Tibial nerve (tissue), 4 donors: Measurements from ENCODE around the gene URAD. TPM values are rescaled to one million over a fixed set of nuclear protein-coding genes. Genes with fewer than 3 reads are reported as not detected.
"Not testable (repeated sequence)": the region's sequence is repeated elsewhere in the genome, so short reads cannot be mapped to it uniquely, and the experiment has no call there.

Experiments used
- DNase-seq, 2 donors: peaks; one replicate each; pipeline ENCODE4 v3.0.0-alpha.2; 2019; ENCODE audit warnings: low spot score in 2 of 2
- H3K27ac ChIP-seq, 4 donors: fragments of 200-600 bp; sonication (generic) in 3 of 4; one replicate each; pipeline ENCODE4 v1.5.1; 2017 to 2019; ENCODE audit warnings: mild to moderate bottlenecking in 1 of 4
- H3K27me3 ChIP-seq, 2 donors: fragments of 200-600 bp; sonication (generic) in 1 of 2; one replicate each; pipeline versions ENCODE4 v1.5.1 to v1.6.0; 2017 to 2019
- H3K36me3 ChIP-seq, 3 donors: fragments of 200-600 bp; sonication (generic); one replicate each; pipeline ENCODE4 v1.5.1; 2018 to 2019
- H3K4me1 ChIP-seq, 4 donors: fragments of 200-600 bp; sonication (generic) in 3 of 4; one replicate each; pipeline ENCODE4 v1.5.1; 2017 to 2019
- H3K4me3 ChIP-seq, 4 donors: fragments of 200-600 bp; sonication (generic) in 3 of 4; one replicate each; pipeline ENCODE4 v1.5.1; 2017 to 2019; ENCODE audit warnings: mild to moderate bottlenecking in 1 of 4, moderate library complexity in 1 of 4
- H3K9me3 ChIP-seq, 4 donors: fragments of 200-600 bp; sonication (generic) in 3 of 4; one replicate each; pipeline ENCODE4 v1.5.1; 2017 to 2019
- CTCF ChIP-seq, 5 experiments: fragments of 200-600 bp in 3 of 5; fragments of 450-650 bp in 2 of 5; sonication (generic) in 3 of 5; IDR thresholded peaks; one replicate each; pipeline ENCODE4 v1.5.1; 2016 to 2019; ENCODE audit warnings: antibody characterized with exemption in 5 of 5, mild to moderate bottlenecking in 3 of 5, moderate library complexity in 2 of 5
- EP300 ChIP-seq, 2 donors: sonication (generic); formaldehyde crosslinking; IDR thresholded peaks; one replicate each; pipeline ENCODE4 v1.6.1; 2017; ENCODE audit warnings: antibody characterized with exemption in 2 of 2, mild to moderate bottlenecking in 1 of 2
- POLR2A ChIP-seq, 2 donors: fragments of 450-650 bp; IDR thresholded peaks; one replicate each; pipeline ENCODE4 v1.6.1; 2017; ENCODE audit warnings: antibody characterized with exemption in 2 of 2, mild to moderate bottlenecking in 2 of 2, moderate library complexity in 2 of 2
- WGBS, 2 donors: methylation state at CpG; one replicate each; pipeline ENCODE4 v1.1.5; 2018; 5-methylcytosine and 5-hydroxymethylcytosine counted together
- total RNA-seq, 4 donors: library from RNA; depleted of rRNA; stranded (reverse); fragments of >200 nt; gene quantifications; one replicate each; pipeline ENCODE4 v1.1.0, GENCODE V29; 2016

Gene URAD
- not detected for total RNA-seq

- Histone ChIP-seq H3K27me3 (peaks cover 0 to 50% of the 10 kb centered on the region in 2 donors), H3K9me3 (no peaks in the 10 kb centered on the region), H3K4me1 (no peaks in the 10 kb centered on the region), H3K4me3 (no peak within 1 kb of the TSS), H3K36me3 (no peaks in the 10 kb centered on the region), H3K27ac (no peak within 1 kb of the TSS)
- DNase-seq, result no peak
- TF ChIP-seq CTCF (IDR thresholded peaks at IDR 0.05) (no peak), POLR2A (IDR thresholded peaks at IDR 0.05) (no peak), EP300 (IDR thresholded peaks at IDR 0.05) (no peak)
- 81 to 84% methylated on average over 11 of the region's 11 CpGs for WGBS, 2 donors
Observed at GRCh38 chr13:27988520-27988919, at the start of gene URAD. TSS of gene URAD (minus strand) at chr13:27988693. CDS start at chr13:27988637, 56 bp downstream.

- no peak overlapping the region for H3K27ac ChIP-seq
Observed at GRCh38 chr13:28037399-28037798, 48.9 kb upstream of the URAD start.

GRCh38 chr13:28035146-28035782, 46.8 kb upstream of the URAD start:
- Histone ChIP-seq H3K27me3 (no peaks in the 10 kb centered on the region), H3K27ac (no peak overlapping the region), H3K36me3 (no peaks in the 10 kb centered on the region), H3K4me3 (no peak overlapping the region), H3K4me1 (no peaks in the 10 kb centered on the region), H3K9me3 (no peaks in the 10 kb centered on the region)
- DNase-seq, result no peak
- 60 to 62% methylated on average over 6 of the region's 6 CpGs for WGBS, 2 donors
- TF ChIP-seq CTCF (IDR thresholded peaks at IDR 0.05) (no peak), EP300 (IDR thresholded peaks at IDR 0.05) (no peak), POLR2A (IDR thresholded peaks at IDR 0.05) (no peak)

More at GRCh38 chr13:28037399-28037798, 48.9 kb upstream of the URAD start:
- DNase-seq, result no peak
- H3K27me3 ChIP-seq, result no peaks in the 10 kb centered on the region
- no peaks in the 10 kb centered on the region for H3K36me3 ChIP-seq
- TF ChIP-seq EP300 (IDR thresholded peaks at IDR 0.05) (no peak), POLR2A (IDR thresholded peaks at IDR 0.05) (no peak), CTCF (IDR thresholded peaks at IDR 0.05) (no peak)
- WGBS, 2 donors, result 67 to 88% methylated on average over 2 of the region's 2 CpGs
- no peaks in the 10 kb centered on the region for H3K9me3 ChIP-seq
- no peak overlapping the region for H3K4me3 ChIP-seq
- H3K4me1 ChIP-seq, result no peaks in the 10 kb centered on the region

- Histone ChIP-seq H3K4me1 (no peaks in the 10 kb centered on the region), H3K27me3 (no peaks in the 10 kb centered on the region), H3K36me3 (no peaks in the 10 kb centered on the region), H3K27ac (no peak overlapping the region), H3K9me3 (no peaks in the 10 kb centered on the region), H3K4me3 (no peak overlapping the region)
- WGBS, 2 donors, result 80 to 81% methylated on average over 8 of the region's 8 CpGs
- no peak for DNase-seq
- TF ChIP-seq EP300 (IDR thresholded peaks at IDR 0.05), result no peak
- TF ChIP-seq CTCF (IDR thresholded peaks at IDR 0.05), result no peak
- TF ChIP-seq POLR2A (IDR thresholded peaks at IDR 0.05), result no peak
Observed at GRCh38 chr13:28033894-28034655, 45.6 kb upstream of the URAD start.

- 81 to 100% methylated on average over 1 of the region's 1 CpG for WGBS, 2 donors
- DNase-seq, H3K36me3 ChIP-seq, H3K27ac ChIP-seq, H3K4me3 ChIP-seq, H3K4me1 ChIP-seq, H3K27me3 ChIP-seq, H3K9me3 ChIP-seq: not testable (repeated sequence)
Observed at GRCh38 chr13:28032438-28032837, 43.9 kb upstream of the URAD start.
